HEK293 (cell line): ENCODE results near the gene CSNK1G1.

Source experiments
- ATF2 ChIP-seq: fragments of 450-650 bp; formaldehyde crosslinking; IDR thresholded peaks from 2 replicates; pipeline ENCODE4 v1.5.1; 2016; ENCODE audit warnings: missing biosample characterization, missing genetic modification characterization, low read depth
- BCL6B ChIP-seq: fragments of 450-650 bp; formaldehyde crosslinking; IDR thresholded peaks from 2 replicates; pipeline ENCODE4 v1.5.1; 2017; ENCODE audit warnings: missing biosample characterization, missing genetic modification characterization
- CTCF ChIP-seq: fragments of 450-650 bp; formaldehyde crosslinking; IDR thresholded peaks from 2 replicates; pipeline ENCODE4 v1.5.1; 2016; ENCODE audit warnings: missing biosample characterization, missing genetic modification characterization
- KLF10 ChIP-seq: fragments of 450-650 bp; IDR thresholded peaks from 2 replicates; pipeline ENCODE4 v1.5.1; 2018; ENCODE audit warnings: missing biosample characterization, mild to moderate bottlenecking, missing genetic modification characterization
- KLF7 ChIP-seq: fragments of 450-650 bp; formaldehyde crosslinking; IDR thresholded peaks from 2 replicates; pipeline ENCODE4 v1.5.1; 2016; ENCODE audit warnings: missing biosample characterization, missing genetic modification characterization, borderline replicate concordance
- SP7 ChIP-seq: fragments of 450-650 bp; formaldehyde crosslinking; IDR thresholded peaks from 2 replicates; pipeline ENCODE4 v1.5.1; 2016; ENCODE audit warnings: missing biosample characterization, missing genetic modification characterization
- ZBTB17 ChIP-seq: fragments of 450-650 bp; formaldehyde crosslinking; IDR thresholded peaks from 2 replicates; pipeline ENCODE4 v1.5.1; 2016; ENCODE audit warnings: missing biosample characterization, missing genetic modification characterization
- ZBTB6 ChIP-seq: fragments of 450-650 bp; formaldehyde crosslinking; IDR thresholded peaks from 2 replicates; pipeline ENCODE4 v1.5.1; 2017; ENCODE audit warnings: missing biosample characterization, missing genetic modification characterization
- ZBTB8A ChIP-seq: fragments of 450-650 bp; formaldehyde crosslinking; IDR thresholded peaks from 2 replicates; pipeline ENCODE4 v1.5.1; 2016; ENCODE audit warnings: missing biosample characterization, missing genetic modification characterization
- ZFP37 ChIP-seq: fragments of 450-650 bp; formaldehyde crosslinking; IDR thresholded peaks from 2 replicates; pipeline ENCODE4 v1.5.1; 2016; ENCODE audit warnings: missing biosample characterization, missing genetic modification characterization
- ZNF155 ChIP-seq: fragments of 450-650 bp; formaldehyde crosslinking; IDR thresholded peaks from 2 replicates; pipeline ENCODE4 v1.5.1; 2016; ENCODE audit warnings: missing biosample characterization, missing genetic modification characterization
- ZNF157 ChIP-seq: fragments of 450-650 bp; formaldehyde crosslinking; IDR thresholded peaks from 2 replicates; pipeline ENCODE4 v1.5.1; 2016; ENCODE audit warnings: missing biosample characterization, missing genetic modification characterization
- ZNF169 ChIP-seq: fragments of 450-650 bp; formaldehyde crosslinking; IDR thresholded peaks from 2 replicates; pipeline ENCODE4 v1.5.1; 2016; ENCODE audit warnings: missing biosample characterization, missing genetic modification characterization
- ZNF19 ChIP-seq: fragments of 450-650 bp; formaldehyde crosslinking; IDR thresholded peaks from 2 replicates; pipeline ENCODE4; 2016; ENCODE audit warnings: missing biosample characterization, missing genetic modification characterization, low read depth
- ZNF239 ChIP-seq: fragments of 450-650 bp; formaldehyde crosslinking; IDR thresholded peaks from 2 replicates; pipeline ENCODE4 v1.5.1; 2016; ENCODE audit warnings: missing biosample characterization, missing genetic modification characterization
- ZNF266 ChIP-seq: fragments of 450-650 bp; formaldehyde crosslinking; IDR thresholded peaks from 2 replicates; pipeline ENCODE4 v1.5.1; 2016; ENCODE audit warnings: missing biosample characterization, missing genetic modification characterization, low read depth
- ZNF354C ChIP-seq: fragments of 450-650 bp; formaldehyde crosslinking; IDR thresholded peaks from 2 replicates; pipeline ENCODE4 v1.5.1; 2016; ENCODE audit warnings: missing biosample characterization, missing genetic modification characterization, low read depth, borderline replicate concordance
- ZNF416 ChIP-seq: fragments of 450-650 bp; formaldehyde crosslinking; IDR thresholded peaks from 2 replicates; pipeline ENCODE4 v1.5.1; 2016; ENCODE audit warnings: missing biosample characterization, missing genetic modification characterization
- ZNF544 ChIP-seq: fragments of 450-650 bp; formaldehyde crosslinking; IDR thresholded peaks from 2 replicates; pipeline ENCODE4 v1.5.0; 2017; ENCODE audit warnings: missing biosample characterization, missing genetic modification characterization
- ZNF561 ChIP-seq: fragments of 450-650 bp; IDR thresholded peaks from 2 replicates; pipeline ENCODE4 v1.5.1; 2018; ENCODE audit warnings: missing biosample characterization, missing genetic modification characterization, borderline replicate concordance
- ZNF600 ChIP-seq: fragments of 450-650 bp; formaldehyde crosslinking; IDR thresholded peaks from 2 replicates; pipeline ENCODE4 v1.5.1; 2016; ENCODE audit warnings: missing biosample characterization, missing genetic modification characterization
- ZNF624 ChIP-seq: fragments of 450-650 bp; formaldehyde crosslinking; IDR thresholded peaks from 2 replicates; pipeline ENCODE4 v1.5.1; 2017; ENCODE audit warnings: missing biosample characterization, missing genetic modification characterization
- ZNF654 ChIP-seq: fragments of 450-650 bp; formaldehyde crosslinking; IDR thresholded peaks from 2 replicates; pipeline ENCODE4 v1.5.1; 2016; ENCODE audit warnings: low read depth, missing biosample characterization, missing genetic modification characterization
- ZNF670 ChIP-seq: fragments of 450-650 bp; formaldehyde crosslinking; IDR thresholded peaks from 2 replicates; pipeline ENCODE4 v1.5.1; 2016; ENCODE audit warnings: missing biosample characterization, missing genetic modification characterization, low read depth
- ZNF768 ChIP-seq: fragments of 450-650 bp; formaldehyde crosslinking; IDR thresholded peaks from 2 replicates; pipeline ENCODE4 v1.5.1; 2018; ENCODE audit warnings: missing biosample characterization, mild to moderate bottlenecking, missing genetic modification characterization
- ZNF785 ChIP-seq: fragments of 450-650 bp; formaldehyde crosslinking; IDR thresholded peaks from 2 replicates; pipeline ENCODE4 v1.5.1; 2016; ENCODE audit warnings: missing biosample characterization, missing genetic modification characterization
- ZXDB ChIP-seq: fragments of 450-650 bp; formaldehyde crosslinking; IDR thresholded peaks from 2 replicates; pipeline ENCODE4 v1.5.1; 2016; ENCODE audit warnings: missing biosample characterization, missing genetic modification characterization
- TF ChIP-seq, protein P1 (sequence below): fragments of 450-650 bp; formaldehyde crosslinking; IDR thresholded peaks from 2 replicates; pipeline ENCODE4 v1.5.1; 2017; ENCODE audit warnings: missing biosample characterization, missing genetic modification characterization
- TF ChIP-seq, protein P2 (sequence below): fragments of 450-650 bp; formaldehyde crosslinking; IDR thresholded peaks from 2 replicates; pipeline ENCODE4 v1.5.1; 2016; ENCODE audit warnings: missing biosample characterization, missing genetic modification characterization
- TF ChIP-seq, protein P3 (sequence below): fragments of 450-650 bp; formaldehyde crosslinking; IDR thresholded peaks from 2 replicates; pipeline ENCODE4 v1.5.1; 2016; ENCODE audit warnings: missing biosample characterization, missing genetic modification characterization

CSNK1G1 gene

GRCh38 chr15:64153480-64154367 lies 202.2 kb downstream of the CSNK1G1 start (continued):
- TF ChIP-seq CTCF (tag by site-specific recombination), result peak; percentile 92
- TF ChIP-seq ZNF544, result no peak
- no peak for TF ChIP-seq ZNF561 (tag by site-specific recombination)
- no peak for TF ChIP-seq ZNF19 (tag by site-specific recombination)
- TF ChIP-seq, protein P1, sequence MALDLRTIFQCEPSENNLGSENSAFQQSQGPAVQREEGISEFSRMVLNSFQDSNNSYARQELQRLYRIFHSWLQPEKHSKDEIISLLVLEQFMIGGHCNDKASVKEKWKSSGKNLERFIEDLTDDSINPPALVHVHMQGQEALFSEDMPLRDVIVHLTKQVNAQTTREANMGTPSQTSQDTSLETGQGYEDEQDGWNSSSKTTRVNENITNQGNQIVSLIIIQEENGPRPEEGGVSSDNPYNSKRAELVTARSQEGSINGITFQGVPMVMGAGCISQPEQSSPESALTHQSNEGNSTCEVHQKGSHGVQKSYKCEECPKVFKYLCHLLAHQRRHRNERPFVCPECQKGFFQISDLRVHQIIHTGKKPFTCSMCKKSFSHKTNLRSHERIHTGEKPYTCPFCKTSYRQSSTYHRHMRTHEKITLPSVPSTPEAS, result no peak
- TF ChIP-seq ZNF670 (tag by site-specific recombination), result no peak
- no peak for TF ChIP-seq ZBTB6 (tag by site-specific recombination)
- TF ChIP-seq ZNF239 (tag by site-specific recombination), result no peak
- peak; percentile 62 for TF ChIP-seq ZBTB17 (tag by site-specific recombination)
- no peak for TF ChIP-seq ZNF169 (tag by site-specific recombination)
- TF ChIP-seq ZNF155, result no peak
- peak; percentile 22; the same call in 1 of the 2 replicates for TF ChIP-seq SP7 (tag by site-specific recombination)
- TF ChIP-seq, protein P2, sequence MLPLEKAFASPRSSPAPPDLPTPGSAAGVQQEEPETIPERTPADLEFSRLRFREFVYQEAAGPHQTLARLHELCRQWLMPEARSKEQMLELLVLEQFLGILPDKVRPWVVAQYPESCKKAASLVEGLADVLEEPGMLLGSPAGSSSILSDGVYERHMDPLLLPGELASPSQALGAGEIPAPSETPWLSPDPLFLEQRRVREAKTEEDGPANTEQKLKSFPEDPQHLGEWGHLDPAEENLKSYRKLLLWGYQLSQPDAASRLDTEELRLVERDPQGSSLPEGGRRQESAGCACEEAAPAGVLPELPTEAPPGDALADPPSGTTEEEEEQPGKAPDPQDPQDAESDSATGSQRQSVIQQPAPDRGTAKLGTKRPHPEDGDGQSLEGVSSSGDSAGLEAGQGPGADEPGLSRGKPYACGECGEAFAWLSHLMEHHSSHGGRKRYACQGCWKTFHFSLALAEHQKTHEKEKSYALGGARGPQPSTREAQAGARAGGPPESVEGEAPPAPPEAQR (tag by site-specific recombination), result no peak
- TF ChIP-seq ZBTB8A, result peak; percentile 56
- TF ChIP-seq BCL6B (tag by site-specific recombination), result no peak
- TF ChIP-seq, protein P3, sequence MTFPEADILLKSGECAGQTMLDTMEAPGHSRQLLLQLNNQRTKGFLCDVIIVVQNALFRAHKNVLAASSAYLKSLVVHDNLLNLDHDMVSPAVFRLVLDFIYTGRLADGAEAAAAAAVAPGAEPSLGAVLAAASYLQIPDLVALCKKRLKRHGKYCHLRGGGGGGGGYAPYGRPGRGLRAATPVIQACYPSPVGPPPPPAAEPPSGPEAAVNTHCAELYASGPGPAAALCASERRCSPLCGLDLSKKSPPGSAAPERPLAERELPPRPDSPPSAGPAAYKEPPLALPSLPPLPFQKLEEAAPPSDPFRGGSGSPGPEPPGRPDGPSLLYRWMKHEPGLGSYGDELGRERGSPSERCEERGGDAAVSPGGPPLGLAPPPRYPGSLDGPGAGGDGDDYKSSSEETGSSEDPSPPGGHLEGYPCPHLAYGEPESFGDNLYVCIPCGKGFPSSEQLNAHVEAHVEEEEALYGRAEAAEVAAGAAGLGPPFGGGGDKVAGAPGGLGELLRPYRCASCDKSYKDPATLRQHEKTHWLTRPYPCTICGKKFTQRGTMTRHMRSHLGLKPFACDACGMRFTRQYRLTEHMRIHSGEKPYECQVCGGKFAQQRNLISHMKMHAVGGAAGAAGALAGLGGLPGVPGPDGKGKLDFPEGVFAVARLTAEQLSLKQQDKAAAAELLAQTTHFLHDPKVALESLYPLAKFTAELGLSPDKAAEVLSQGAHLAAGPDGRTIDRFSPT, result no peak
- no peak for TF ChIP-seq ZNF157 (tag by site-specific recombination)
- TF ChIP-seq KLF10 (tag by site-specific recombination), result no peak
- TF ChIP-seq ZFP37 (tag by site-specific recombination), result no peak
- TF ChIP-seq ZNF416 (tag by site-specific recombination), result no peak
- peak; percentile 68 for TF ChIP-seq ZNF654
- TF ChIP-seq ZXDB (tag by site-specific recombination), result no peak
- no peak for TF ChIP-seq ZNF785 (tag by site-specific recombination)
- TF ChIP-seq ZNF266 (tag by site-specific recombination), result no peak
- TF ChIP-seq ATF2 (tag by site-specific recombination), result no peak
- TF ChIP-seq ZNF600 (tag by site-specific recombination), result 0 out of 2 replicates have a peak, but pooled peaks have one; percentile 18
- TF ChIP-seq ZNF768, result no peak
- no peak for TF ChIP-seq KLF7 (tag by site-specific recombination)
- TF ChIP-seq ZNF624 (tag by site-specific recombination), result no peak
- no peak for TF ChIP-seq ZNF354C (tag by site-specific recombination)
